BE2C (cell line): ENCODE measurements around the gene ZNF112. TPM values are rescaled to one million over a fixed set of nuclear protein-coding genes. Genes with fewer than 3 reads are reported as not detected.
"Not testable (repeated sequence)": the region's sequence is repeated elsewhere in the genome, so short reads cannot be mapped to it uniquely, and the experiment has no call there.

Experiments used
- DNase-seq: peaks from one replicate; pipeline ENCODE4 v3.0.0-alpha.2; 2020
- H3K27me3 ChIP-seq: fragments of 250-450 bp; sonication (Bioruptor Pico); 2 replicates; pipeline ENCODE4 v1.5.1; 2020; ENCODE audit warnings: mild to moderate bottlenecking
- H3K36me3 ChIP-seq: fragments of 250-450 bp; sonication (Bioruptor Pico); 2 replicates; pipeline ENCODE4 v1.5.1; 2020; ENCODE audit warnings: mild to moderate bottlenecking
- H3K4me1 ChIP-seq: fragments of 250-450 bp; sonication (Bioruptor Pico); 2 replicates; pipeline ENCODE4 v1.5.1; 2020
- H3K4me3 ChIP-seq: 2 replicates; pipeline ENCODE4 v1.5.1; 2011; ENCODE audit warnings: low read depth, low read length
- H3K9me3 ChIP-seq: fragments of 250-450 bp; sonication (Bioruptor Pico); 2 replicates; pipeline ENCODE4 v1.5.1; 2020
- CTCF ChIP-seq: IDR thresholded peaks from 2 replicates; pipeline ENCODE4 v1.5.1; 2012; ENCODE audit warnings: mild to moderate bottlenecking, low read depth, low read length
- polyA plus RNA-seq: library from polyadenylated mRNA; unstranded; fragments of >200 nt; gene quantifications from one replicate; pipeline ENCODE4 v1.2.1, GENCODE V29; 2012; ENCODE audit warnings: low read depth, missing spikeins; ENCODE audit not compliant: insufficient read length, insufficient read depth

ZNF112 gene
- 4.4 TPM for polyA plus RNA-seq

DNA sequence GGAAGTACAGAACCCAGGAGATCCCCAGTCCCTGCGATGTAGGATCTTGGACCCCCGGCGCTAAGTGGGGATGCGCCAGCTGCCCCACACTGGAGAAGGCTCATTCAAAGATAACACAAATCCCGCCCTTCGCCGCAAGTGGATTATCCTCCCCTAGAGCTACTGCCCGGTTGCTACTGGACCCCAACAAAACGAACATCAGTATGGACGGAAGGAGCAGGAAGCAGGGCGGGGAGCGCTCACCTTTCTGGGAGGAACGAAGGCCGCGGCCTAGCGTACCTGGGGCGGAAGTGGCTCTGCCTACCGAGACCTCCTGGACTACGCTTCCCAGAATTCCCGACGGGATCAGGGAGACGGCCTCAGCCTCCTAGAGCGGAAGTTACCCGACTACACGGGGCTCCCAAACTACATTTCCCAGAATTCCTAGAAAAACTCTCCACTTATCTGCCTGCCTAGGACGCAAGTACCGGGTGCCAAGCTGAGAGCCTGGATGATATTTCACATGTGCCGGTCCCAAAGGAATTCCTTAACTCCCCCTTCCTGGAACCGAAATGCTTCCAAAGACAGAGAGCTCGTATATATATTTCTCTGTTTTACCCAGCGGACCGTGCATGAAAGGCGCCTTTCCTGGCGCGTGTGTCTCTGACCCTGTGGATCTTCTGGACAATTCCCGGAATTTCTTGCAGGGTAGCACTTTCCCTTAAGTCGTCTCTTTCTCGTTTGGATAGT, at the start of gene ZNF112:
Gene ZNF112 (minus strand): TSS at position 298 of the 729 bp plus-strand sequence. CDS start 16,141 bp downstream, outside the sequence.
- Histone ChIP-seq H3K4me1 (no peaks in the 10 kb centered on the region), H3K27me3 (no peaks in the 10 kb centered on the region), H3K36me3 (no peaks in the 10 kb centered on the region), H3K4me3 (peak within 1 kb of the TSS; percentile 78), H3K9me3 (no peaks in the 10 kb centered on the region)
- TF ChIP-seq CTCF = no peak
- DNase-seq = peak; percentile 89

GRCh38 chr19:44401139-44402115, 44.9 kb upstream of the ZNF112 start, which contains the start of gene ZNF285:
Gene ZNF285 (minus strand): TSS chr19:44401608. CDS start chr19:44397213, 4,395 bp downstream.
- Histone ChIP-seq H3K9me3 (peaks cover 3% of the 10 kb centered on the region; the same call in 1 of the 2 replicates), H3K36me3 (no peaks in the 10 kb centered on the region), H3K4me1 (no peaks in the 10 kb centered on the region), H3K4me3 (peak within 1 kb of the TSS; percentile 83), H3K27me3 (no peaks in the 10 kb centered on the region)
- DNase-seq = peak; percentile 96
- TF ChIP-seq CTCF = no peak

DNA sequence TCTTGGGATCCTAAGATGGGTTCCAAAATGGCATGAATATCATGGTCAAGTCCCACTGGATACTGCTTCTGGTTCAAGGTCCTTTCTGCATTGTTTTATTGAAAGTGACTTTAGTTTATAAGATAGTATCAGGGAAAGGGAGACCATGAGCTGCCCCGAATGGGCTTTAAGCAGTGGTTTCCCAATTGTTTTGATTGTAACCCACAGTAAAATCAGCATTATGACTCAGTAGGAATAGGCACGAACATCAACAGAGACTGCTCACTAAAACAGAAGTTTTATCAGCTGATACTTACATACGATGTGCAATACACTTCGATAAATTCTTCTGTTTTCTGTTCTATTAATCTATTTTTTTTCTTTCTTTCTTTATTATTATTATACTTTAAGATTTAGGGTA, 32.8 kb upstream of the ZNF112 start:
- DNase-seq, H3K4me1 ChIP-seq, H3K4me3 ChIP-seq, H3K36me3 ChIP-seq, H3K27me3 ChIP-seq, H3K9me3 ChIP-seq: not testable (repeated sequence)

DNA sequence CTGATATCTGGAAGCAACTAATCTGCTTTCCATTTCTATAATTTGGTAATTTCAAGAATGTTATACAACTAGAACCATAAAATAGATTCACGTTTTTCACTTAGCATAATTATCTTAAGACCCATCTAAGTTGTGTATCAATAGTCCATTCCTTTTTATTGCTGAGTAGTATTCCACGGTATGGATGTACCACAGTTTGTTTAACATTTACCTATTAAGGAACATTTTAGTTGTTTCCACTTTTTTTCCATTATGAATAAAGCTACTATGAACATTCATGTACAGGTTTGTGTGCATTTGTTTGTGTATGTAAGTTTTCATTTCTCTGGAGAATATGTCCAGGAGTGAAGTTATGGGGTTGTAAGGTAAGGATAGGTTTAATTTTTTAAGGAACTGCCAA, 18.3 kb upstream of the ZNF112 start:
- TF ChIP-seq CTCF = no peak
- no peak for DNase-seq
- H3K4me1 ChIP-seq = no peaks in the 10 kb centered on the region
- H3K4me3 ChIP-seq = no peak overlapping the region
- no peaks in the 10 kb centered on the region for H3K27me3 ChIP-seq
- H3K9me3 ChIP-seq = no peaks in the 10 kb centered on the region
- H3K36me3 ChIP-seq = no peaks in the 10 kb centered on the region

DNA sequence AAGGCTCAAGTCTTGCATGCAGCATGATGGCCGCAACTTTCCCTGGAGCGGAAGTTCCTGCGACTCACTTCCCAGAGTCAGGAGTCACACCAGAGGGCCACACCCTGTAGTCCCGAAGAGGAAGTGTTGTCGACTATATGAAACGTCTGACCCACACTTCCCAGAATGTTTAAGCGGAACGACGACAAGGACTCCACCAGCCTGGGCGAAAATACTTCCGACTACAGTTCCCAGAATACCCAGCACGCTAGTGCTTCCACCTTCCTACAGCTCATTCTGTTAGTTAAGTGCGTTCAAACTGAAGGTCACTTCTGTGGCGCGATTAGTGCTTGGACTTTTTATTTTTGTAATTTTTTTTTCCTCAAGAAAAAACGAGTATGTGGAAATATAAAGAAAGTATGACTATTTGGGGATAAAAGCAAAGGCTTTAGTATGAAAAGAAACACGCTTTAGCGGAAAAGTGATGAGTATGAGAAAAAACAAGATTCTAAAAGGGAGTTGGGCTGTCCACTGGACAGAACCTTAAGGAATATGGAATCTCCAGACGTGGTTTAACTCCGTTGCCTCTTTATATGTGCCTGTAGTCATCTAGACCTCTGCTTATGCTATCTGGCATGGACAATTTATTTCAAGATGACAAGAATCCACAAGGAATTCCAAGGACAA, 15.5 kb upstream of the ZNF112 start:
- no peak for TF ChIP-seq CTCF
- no peaks in the 10 kb centered on the region for H3K36me3 ChIP-seq
- no peak overlapping the region for H3K4me3 ChIP-seq
- H3K4me1 ChIP-seq = no peaks in the 10 kb centered on the region
- H3K9me3 ChIP-seq = no peaks in the 10 kb centered on the region
- H3K27me3 ChIP-seq = no peaks in the 10 kb centered on the region
- DNase-seq = no peak

GRCh38 chr19:44367024-44367423, 10.5 kb upstream of the ZNF112 start:
- TF ChIP-seq CTCF = no peak
- Histone ChIP-seq H3K4me1 (no peaks in the 10 kb centered on the region), H3K4me3 (peak overlapping the region; percentile 35; the same call in 1 of the 2 replicates), H3K27me3 (no peaks in the 10 kb centered on the region), H3K9me3 (no peaks in the 10 kb centered on the region), H3K36me3 (no peaks in the 10 kb centered on the region)
- peak; percentile 42 for DNase-seq
